GM18519 (cell line): Measurements from ENCODE around the gene FTCD.
"Not testable (repeated sequence)": the region's sequence is repeated elsewhere in the genome, so short reads cannot be mapped to it uniquely, and the experiment has no call there.

Experiments
- ATAC-seq: cut with Tn5 transposase; IDR thresholded peaks from one replicate; pipeline ENCODE4 v1.9.1; 2021; ENCODE audit warnings: mild to moderate bottlenecking, moderate library complexity; ENCODE audit not compliant: unreplicated experiment, low FRiP score

Gene FTCD

DNA sequence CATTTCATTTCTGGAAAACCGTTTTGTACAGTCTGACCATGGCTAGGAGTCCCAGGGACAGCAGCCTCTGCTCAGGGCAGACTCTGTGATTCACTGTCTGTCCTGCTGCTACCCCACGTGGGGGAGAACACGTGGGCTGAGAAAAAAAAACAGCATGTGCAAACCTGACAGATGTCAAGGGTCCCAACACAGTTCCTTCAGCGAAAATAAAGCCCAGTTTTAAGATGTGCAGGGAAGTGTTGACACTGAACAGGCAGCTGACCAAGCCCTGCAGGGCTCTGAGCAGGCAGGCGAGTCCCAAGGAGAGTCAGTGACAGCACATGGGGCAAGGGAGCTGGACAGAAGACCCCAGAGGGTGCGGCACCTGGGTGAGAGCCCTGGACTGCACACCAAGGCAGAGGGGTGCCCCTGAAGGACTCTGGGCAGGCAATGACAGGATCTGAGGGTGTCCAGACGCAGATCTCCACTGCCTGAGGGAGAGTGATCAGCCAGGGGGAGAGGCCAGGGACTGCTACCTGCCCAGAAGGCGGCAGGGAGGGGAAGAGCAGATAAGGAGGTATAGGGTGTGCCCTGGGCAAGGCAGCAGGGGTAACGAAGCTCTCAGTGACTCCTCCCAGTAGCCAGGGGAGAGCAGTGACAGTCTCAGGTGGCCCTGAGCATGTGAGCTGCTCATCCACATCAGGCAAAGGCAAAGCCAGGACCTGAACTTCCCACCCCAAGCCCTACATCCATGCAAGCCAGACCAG lies 34.0 kb upstream of the FTCD start:
- no peak for ATAC-seq

DNA sequence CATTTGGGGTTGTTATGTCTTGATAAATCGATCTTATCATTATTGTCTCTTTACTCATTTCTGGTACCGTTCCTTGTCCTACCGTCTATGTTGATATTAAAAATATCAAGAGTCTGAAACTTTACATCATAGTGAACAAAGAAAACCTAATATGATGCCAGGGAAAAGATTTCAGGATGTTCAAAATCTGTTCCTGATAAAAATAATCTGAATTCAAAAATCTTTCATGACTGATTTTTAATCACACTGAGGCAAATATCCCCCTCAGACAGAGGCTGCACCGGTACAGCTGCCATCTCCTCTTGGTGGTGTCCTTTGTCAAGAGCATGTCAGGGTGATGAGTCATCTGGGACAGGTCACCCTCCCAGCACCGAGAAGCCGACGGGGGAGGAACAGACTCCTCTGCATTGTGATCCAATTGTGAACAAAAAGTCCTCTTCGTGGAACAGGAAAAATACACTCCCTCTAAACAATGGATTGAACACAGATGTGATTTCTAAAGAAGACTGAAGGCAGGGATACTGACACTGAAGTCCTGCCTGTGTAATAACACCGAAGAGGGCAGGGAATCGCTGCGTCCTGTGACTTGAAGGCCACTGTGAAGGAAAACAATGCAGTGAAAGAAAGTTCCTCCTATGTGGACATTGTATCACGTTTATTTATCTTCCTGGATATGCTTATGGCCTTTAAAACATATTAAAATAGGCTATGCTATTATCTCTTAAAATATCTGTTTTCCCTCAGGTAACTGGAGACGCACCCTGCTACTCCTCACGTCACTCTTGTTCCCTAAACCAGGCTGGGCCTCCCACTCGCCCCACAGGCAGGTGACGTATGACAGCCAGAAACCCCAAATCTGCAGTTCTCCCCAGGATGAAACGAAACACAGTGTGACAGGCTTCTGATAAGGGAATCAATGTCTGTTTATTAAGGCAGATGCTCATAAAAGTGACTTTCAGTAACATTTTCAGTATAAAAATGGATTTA lies 33.1 kb upstream of the FTCD start:
- no peak for ATAC-seq

DNA sequence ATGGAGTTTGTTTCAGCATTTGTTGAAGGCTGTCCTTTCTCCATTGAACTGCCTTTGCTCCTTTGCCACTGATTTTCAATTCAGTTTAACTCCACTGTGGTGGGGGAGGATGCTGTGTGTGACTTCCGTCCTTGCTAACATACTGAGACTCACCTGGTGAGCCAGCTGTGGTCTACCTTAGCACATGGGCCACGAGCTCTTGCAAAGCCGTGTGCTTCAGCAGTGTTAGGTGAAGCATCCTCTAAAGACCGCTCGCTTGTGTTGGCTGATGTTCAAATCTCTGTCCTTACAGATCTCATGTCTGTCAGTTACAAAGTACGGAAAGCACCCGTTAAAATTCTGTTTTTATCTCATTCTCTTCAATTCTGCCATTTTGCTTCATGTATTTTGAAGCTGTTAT lies 32.4 kb upstream of the FTCD start:
- ATAC-seq = no peak

DNA sequence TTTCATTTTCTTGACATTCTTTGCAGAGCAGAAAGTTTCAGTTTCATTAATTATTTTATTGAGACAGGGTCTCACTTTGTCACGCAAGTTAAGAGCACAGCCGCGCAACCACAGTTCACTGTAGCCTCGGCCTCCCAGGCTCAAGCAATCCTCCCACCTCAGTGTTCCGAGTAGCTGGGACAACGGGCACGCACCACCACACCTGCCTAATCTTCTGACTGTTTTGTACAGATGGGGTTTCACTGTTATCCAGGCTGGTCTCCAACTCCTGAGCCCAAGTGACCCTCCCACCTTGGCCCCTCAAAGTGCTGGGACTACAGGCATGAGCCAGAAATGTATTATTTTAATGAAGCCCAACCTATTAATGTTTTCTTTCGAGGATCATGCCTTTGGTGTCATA lies 31.9 kb upstream of the FTCD start:
- ATAC-seq = no peak

DNA sequence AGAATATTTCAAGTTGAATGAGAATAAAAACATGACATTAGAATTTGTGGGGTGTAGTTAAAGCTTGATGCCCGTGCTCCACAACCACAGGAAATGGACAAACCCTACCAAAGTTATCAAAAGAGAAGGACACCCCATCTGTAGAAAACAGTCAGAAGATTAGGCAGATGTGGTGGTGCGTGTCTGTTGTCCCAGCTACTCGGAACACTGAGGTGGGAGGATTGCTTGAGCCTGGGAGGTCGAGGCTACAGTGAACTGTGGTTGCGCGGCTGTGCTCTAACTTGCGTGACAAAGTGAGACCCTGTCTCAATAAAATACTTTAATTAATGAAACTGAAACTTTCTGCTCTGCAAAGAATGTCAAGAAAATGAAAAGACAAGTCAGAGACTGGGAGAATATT lies 30.3 kb upstream of the FTCD start:
- ATAC-seq = no peak

DNA sequence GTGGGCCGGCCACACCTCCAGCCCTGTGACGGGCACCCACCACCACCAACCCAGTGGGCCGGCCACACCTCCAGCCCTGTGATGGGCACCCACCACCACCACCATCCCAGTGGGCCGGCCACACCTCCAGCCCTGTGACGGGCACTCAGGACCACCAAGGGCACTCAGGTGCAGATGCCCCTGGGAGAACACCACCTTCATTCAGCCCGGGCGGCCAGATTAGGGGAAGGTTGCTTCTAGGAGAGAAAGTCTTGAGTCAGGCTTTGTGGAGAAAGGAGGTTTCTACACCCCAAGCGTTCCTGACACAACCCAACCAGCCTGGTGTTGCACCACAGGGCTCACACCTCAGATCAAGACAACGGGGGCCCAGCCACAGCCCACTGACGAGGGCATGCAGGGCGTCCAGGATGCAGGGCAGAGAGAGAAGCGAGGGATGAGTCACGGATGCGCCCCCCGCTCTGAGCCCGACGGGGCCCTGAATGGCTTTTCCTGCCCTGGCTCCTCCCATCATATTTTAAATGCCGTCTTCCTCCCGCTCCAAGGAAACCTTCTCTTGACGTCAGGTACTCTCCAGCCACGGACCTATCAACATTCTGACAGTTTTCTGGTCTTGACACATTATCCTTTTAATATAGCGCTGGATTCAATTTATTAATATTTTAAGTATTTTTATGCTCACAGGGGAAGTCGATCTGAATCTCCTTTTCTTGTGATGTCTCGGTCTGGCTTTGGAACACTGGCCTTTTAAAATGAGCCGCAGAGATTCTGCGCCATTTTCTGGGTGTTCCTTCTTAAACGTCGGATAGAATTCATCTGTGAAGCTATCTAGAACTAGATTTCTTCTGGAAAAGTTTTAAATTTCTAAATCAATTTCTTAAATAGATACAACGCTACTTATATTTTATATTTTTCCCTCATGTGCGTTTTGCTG lies 29.5 kb upstream of the FTCD start:
- ATAC-seq = no peak

DNA sequence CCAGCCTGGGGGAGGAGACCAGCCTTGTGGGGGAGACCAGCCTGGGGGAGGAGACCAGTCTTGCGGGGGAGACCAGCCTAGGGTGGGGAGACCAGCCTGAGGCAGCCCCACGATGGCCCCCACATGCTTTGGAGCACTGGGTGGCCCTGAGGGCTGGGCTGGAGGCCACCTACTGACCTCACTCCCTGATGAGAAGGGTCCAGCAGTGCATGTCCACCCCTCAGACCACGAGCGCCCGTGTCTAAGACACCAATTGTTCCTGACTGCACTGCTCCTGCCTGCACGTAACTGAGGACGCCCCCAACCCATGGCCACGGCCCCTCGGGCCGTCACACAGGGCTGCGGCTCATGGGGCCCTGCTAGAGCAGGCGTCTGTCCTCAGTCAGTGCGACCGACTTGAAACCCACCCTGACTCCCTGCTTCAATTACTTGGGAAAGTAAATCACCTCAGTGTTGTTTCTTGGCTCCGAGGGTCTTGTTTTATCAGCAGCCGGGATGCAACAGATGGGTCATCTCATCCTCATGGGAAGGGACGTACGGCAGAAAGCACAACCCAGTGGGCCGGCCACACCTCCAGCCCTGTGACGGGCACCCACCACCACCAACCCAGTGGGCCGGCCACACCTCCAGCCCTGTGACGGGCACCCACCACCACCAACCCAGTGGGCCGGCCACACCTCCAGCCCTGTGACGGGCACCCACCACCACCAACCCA lies 28.7 kb upstream of the FTCD start, which contains the start of gene SPATC1L:
Gene SPATC1L (minus strand): TSS at position 550 of the 715 bp plus-strand sequence. CDS start 1,643 bp downstream, outside the sequence.
- no peak for ATAC-seq

DNA sequence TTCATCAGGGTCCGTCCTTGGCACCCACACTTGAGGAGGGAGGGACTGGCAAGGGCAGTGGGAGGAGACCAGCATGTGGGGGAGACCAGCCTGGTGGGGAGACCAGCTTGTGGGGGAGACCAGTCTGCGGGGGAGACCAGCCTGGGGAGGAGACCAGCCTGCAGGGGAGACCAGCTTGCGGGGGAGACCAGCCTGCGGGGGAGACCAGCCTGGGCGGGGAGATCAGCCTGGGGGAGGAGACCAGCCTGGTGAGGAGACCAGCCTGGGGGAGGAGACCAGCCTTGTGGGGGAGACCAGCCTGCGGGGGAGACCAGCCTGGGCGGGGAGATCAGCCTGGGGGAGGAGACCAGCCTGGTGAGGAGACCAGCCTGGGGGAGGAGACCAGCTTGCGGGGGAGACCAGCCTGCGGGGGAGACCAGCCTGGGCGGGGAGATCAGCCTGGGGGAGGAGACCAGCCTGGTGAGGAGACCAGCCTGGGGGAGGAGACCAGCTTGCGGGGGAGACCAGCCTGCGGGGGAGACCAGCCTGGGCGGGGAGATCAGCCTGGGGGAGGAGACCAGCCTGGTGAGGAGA lies 28.0 kb upstream of the FTCD start:
- not testable (repeated sequence) for ATAC-seq

DNA sequence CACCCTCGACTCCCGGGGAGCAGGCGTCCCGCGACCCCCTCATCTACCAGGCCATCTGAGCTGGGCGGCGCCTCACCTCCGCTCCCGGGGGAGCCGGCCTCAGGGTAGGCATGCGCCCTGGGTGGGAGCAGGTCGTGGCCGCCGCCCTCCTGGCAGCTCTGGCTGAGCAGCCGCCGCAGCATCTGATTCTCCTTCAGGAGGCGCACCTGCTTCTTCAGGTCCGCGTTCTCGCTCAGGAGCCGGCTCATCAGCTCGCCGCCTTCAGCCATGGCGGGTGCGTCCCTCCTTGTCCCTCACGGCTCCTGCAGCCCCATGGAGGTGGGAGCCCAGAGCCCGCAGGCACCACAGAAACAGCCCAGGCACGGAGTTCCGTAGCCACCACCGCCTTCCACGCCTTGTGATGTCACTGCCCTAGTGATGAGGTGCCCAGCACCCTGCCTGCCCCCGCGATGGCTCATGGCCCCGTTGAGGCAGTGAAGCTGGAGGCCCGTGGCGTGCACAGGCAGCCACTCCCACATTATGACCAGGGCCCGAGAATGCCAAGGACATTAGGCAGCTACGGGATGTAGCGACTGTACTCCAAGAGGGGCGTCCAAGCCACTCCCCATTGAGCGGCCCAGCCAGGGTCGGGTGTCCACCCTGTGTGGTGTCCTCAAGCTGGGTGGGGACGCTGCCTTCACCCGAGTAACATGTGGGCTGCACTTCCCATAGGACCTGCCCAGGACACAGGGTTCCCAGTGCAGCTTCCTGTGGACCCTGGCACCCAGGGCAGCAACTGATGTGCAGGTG lies 27.4 kb upstream of the FTCD start:
- no peak for ATAC-seq

DNA sequence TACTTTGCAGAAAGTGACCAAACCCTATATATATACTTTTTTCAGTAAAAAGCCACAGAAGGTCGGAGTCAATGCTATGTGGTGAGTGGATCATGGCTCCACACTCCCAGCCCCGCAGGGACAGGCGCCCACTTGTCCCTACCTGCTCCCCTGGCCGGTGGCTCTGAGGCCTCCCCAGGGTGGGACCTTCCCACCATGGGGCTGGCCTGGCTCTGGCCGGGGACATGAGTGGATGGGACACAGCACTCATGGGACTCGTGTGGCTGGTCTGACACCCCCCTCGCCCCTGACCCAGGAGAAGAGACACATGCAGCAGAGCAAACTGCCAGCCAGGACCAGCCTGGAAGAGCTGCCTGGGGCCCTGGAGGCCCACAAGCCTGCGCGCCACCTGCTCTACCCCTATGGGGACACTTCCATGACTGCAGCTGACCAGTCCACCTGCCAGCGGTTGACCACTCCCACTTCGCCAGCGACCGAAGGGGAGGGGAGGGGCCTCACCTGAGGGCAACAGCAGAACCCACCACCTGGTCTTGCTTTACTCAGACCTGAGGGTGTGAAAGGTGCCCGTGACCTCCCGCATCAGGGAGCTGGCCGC lies 26.7 kb upstream of the FTCD start:
- no peak for ATAC-seq

DNA sequence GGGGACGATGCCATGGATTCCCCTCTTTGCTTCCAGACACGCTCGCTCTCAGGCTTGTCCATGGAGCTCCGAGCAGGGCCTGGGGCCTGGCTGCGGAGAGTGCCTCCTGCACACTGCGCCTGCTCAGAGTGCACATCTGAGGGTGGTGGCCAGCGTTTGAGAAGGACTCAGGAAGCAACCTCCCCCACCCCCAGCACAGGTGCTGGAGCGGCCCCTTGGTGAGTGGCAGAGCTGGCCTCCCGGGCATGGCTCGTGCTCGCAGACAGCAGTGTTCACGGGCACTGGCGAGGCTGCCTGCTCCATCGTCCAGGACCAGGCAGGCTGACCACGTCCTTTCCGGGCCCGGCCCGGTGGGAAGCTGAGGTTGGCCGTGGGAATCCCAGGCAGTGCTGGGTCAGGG lies 26.1 kb upstream of the FTCD start:
- no peak for ATAC-seq

DNA sequence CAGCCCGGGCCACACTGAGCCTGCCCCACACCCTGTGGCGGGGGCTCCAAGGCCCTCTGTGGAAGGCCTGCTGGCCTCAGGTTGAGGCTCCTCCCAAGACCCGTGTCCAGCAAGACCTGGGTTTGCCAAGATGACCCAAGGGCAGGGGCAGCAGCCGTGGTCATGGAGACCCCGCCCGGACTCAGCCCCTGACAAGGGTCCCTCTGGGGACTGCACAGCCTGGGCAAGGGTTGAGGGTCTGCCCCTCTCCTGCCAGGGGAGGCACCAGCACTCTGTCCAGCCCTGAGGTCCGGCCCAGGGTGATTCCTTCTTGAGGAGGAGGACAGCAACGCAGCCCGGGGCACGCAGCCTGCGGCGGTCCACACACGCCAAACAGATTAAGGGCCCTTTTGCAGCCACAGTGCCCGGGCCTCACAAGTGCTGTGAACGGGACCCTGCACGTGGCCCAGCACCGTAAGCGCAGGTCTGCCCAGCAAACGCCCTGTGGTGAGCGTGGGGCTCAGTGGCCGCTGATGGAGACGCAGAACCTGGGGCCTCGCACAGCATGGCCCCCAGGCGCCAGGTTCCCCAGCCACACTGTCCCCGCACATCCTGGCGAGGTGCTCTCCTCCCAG lies 25.5 kb upstream of the FTCD start:
- no peak for ATAC-seq

DNA sequence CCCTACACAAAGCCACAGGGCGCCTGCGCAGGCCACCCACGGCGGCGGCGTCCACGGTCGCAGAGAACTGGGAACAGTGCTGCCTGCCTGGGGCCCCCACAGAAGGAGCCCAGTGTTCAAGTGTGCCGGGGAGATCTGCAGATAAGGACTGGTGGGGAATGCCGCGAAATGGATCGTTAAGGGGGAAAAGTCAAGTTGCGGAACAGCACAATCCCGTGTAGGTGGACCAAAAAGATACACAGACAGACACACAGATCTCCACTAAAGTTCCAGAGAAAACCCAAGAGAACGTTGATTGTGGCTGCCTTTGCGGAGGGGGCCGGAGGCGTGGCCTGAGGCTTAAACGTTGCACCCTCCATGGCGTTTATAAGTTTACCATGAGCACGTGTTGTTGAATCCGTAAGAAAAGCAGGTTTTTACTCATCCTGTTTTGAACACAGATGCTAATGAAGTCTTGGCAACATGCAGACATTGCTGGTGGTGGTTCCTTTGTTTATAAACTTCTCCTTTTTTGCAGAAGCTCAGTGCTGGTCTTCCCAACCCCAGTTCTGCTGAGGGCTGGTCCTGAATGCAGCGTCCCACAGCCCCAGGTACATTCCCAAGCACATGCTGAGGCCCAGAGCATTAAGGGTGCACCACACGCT lies 24.8 kb upstream of the FTCD start:
- ATAC-seq = no peak

DNA sequence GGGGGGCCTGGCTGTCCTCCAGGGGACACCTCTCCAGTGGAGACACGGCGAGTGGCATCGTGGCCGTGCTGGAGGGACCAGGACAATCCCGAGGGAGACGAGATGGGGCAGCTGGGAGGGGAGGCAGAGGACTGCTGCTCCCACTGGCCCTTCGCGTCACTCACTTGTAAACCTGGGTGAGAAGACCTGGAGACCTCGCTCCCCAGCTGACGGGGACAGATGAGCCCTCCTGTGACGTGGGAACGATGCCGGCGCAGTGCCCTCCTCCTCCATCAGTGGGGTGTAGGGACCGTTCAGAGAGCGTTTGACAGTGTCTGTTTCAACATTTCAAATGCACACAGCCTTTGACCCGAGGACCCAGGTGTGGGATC lies 24.3 kb upstream of the FTCD start:
- no peak for ATAC-seq

DNA sequence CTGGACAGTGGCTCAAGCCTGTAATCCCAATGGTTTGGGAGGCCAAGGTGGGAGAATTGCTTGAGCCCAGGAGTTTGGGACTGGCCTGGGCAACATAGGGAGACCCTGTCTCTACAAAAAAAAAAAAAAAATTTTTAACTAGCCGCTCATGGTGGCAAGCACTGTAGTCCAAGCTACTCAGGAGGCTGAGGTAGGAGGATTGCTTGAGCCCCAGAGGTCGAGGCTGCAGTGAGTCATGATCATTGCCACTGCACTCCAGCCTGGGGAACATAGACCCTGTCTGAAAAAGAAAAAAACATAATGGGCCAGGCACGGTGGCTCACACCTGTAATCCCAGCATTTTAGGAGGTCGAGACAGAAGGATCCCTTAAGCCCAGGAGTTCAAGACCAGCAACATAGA lies 23.6 kb upstream of the FTCD start:
- ATAC-seq = no peak

DNA sequence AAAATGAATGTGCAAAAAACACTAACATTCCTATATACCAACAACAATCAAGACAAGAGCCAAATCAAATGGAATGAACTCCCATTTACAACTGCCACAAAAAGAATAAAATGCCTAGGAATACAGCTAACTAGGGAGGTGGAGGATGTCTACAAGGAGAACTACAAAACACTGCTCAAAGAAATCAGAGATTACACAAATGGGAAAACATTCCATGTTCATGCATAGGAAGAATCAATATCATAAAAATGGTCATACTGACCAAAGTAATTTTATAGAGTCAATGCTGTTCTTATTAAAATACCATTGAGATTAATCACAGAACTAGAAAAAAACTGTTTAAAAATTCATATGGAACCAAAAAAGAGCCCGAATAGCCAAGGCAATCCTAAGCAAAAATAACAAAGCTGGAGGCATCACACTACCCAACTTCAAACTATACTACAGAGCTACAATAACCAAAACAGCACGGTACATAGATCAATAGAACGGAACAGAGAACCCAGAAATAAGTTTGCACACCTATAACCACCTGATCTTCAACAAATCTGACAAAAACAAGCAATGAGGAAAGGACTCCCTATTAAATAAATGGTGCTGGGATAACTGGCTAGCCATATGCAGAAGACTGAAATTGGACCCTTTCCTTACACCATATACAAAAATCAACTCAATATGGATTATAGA lies 21.2 kb upstream of the FTCD start:
- ATAC-seq = not testable (repeated sequence)

DNA sequence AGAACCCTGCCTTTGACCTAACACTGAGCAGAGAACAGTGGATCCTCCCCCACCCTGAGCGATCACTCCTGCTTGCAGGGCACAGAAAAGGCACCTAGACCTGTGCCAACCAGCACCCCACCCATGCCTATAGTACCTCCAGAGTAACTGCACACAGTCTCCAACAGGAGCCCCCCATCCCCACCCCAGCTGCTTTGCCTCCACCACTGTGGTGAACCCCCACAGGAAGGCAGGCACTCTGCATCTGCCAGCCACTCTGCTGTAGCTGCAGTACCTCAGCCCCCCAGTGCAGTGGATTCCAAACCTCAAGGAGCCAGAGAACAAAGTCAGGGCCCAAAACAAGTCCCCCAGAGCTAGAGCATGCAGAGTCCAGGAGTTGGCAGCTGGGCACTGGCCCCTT lies 18.2 kb upstream of the FTCD start:
- ATAC-seq = no peak
